ENCODE results near the gene PAPOLA.

DNA sequence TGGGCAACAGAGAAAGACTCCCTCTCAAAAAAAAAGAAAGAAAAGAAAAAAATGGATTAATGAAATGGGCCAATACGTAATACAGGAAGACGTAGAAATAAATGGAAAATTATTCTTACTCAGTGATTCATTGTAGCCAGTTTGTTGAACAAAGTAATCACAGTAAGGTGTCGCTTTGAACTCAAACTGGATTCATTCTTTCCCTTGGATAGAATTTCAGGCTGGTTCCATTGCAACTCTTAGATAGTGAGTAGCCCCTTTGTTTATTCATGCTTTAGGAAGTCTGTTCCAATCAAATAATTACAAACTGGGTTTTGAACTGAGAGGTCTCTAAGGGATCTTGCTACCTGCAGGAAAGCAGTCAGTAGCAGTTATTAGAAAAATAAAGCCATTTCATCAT is 42.3 kb upstream of the PAPOLA start:
- TF ChIP-seq, protein P1, sequence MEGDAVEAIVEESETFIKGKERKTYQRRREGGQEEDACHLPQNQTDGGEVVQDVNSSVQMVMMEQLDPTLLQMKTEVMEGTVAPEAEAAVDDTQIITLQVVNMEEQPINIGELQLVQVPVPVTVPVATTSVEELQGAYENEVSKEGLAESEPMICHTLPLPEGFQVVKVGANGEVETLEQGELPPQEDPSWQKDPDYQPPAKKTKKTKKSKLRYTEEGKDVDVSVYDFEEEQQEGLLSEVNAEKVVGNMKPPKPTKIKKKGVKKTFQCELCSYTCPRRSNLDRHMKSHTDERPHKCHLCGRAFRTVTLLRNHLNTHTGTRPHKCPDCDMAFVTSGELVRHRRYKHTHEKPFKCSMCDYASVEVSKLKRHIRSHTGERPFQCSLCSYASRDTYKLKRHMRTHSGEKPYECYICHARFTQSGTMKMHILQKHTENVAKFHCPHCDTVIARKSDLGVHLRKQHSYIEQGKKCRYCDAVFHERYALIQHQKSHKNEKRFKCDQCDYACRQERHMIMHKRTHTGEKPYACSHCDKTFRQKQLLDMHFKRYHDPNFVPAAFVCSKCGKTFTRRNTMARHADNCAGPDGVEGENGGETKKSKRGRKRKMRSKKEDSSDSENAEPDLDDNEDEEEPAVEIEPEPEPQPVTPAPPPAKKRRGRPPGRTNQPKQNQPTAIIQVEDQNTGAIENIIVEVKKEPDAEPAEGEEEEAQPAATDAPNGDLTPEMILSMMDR (IDR thresholded peaks at IDR 0.05; ENCODE audit: low read depth, low read length) = no peak
- TF ChIP-seq EZH2phosphoT487 (IDR thresholded peaks at IDR 0.05; ENCODE audit: low read depth) = no peak
